WTC11 (cell line): ENCODE results near the gene TMEM38B. TPM values are rescaled to one million over a fixed set of nuclear protein-coding genes. Genes with fewer than 3 reads are reported as not detected.

ENCODE experiments used
- ATAC-seq: fragments of 200-7000 bp; cut with Tn5 transposase; 2 replicates; pipeline ENCODE4 v1.10.0; 2021; ENCODE audit warnings: mild to moderate bottlenecking, moderate library complexity
- CTCF ChIA-PET: fragments of 300-600 bp; sonication (Branson Sonifier 250); formaldehyde crosslinking; loops from one replicate; lab custom pipeline; 2021; ENCODE audit warnings: antibody characterized with exemption; lab: Charles Lee
- POLR2A ChIA-PET: fragments of 350-600 bp; sonication (Branson Sonifier 250); formaldehyde crosslinking; loops from one replicate; lab custom pipeline; 2021; ENCODE audit warnings: antibody characterized with exemption; lab: Charles Lee
- DNase-seq: peaks from one replicate; pipeline ENCODE4 v3.0.0; 2021; ENCODE audit warnings: low spot score
- H3K27ac Mint-ChIP-seq: 2 replicates; pipeline ENCODE4 v1.8.0; 2021; ENCODE audit warnings: mixed read lengths
- H3K27me3 Mint-ChIP-seq: 2 replicates; pipeline ENCODE4 v1.8.0; 2021; ENCODE audit warnings: low read depth, mild to moderate bottlenecking, moderate library complexity, mixed read lengths
- H3K36me3 Mint-ChIP-seq: 2 replicates; pipeline ENCODE4 v1.8.0; 2021; ENCODE audit warnings: mixed read lengths
- H3K4me1 Mint-ChIP-seq: 2 replicates; pipeline ENCODE4 v1.8.0; 2022; ENCODE audit warnings: mixed read lengths
- H3K4me3 Mint-ChIP-seq: 2 replicates; pipeline ENCODE4 v1.8.0; 2021; ENCODE audit warnings: mild to moderate bottlenecking, moderate library complexity, mixed read lengths
- H3K9me3 Mint-ChIP-seq: 2 replicates; pipeline ENCODE4 v1.8.0; 2021; ENCODE audit warnings: mixed read lengths
- CREB1 ChIP-seq: sonication (generic); formaldehyde crosslinking; IDR thresholded peaks from 2 replicates; pipeline ENCODE4 v1.8.0; 2023; ENCODE audit warnings: mild to moderate bottlenecking, missing genetic modification reagents
- CREM ChIP-seq: sonication (generic); formaldehyde crosslinking; IDR thresholded peaks from 2 replicates; pipeline ENCODE4 v1.8.1; 2022; ENCODE audit warnings: mild to moderate bottlenecking, missing genetic modification reagents, moderate library complexity
- ETV6 ChIP-seq: sonication (generic); formaldehyde crosslinking; IDR thresholded peaks from 2 replicates; pipeline ENCODE4 v1.8.1; 2022; ENCODE audit warnings: mild to moderate bottlenecking, missing genetic modification reagents
- FOXJ3 ChIP-seq: sonication (generic); formaldehyde crosslinking; IDR thresholded peaks from 2 replicates; pipeline ENCODE4 v1.9.0; 2021; ENCODE audit warnings: missing genetic modification reagents, mild to moderate bottlenecking, borderline replicate concordance
- FOXP1 ChIP-seq: sonication (generic); formaldehyde crosslinking; IDR thresholded peaks from 2 replicates; pipeline ENCODE4 v1.8.0; 2022; ENCODE audit warnings: missing genetic modification reagents, mild to moderate bottlenecking, moderate library complexity, borderline replicate concordance
- GTF2I ChIP-seq: fragments of 250-450 bp; sonication (Bioruptor Pico); conservative IDR thresholded peaks from 2 replicates; pipeline ENCODE4 v1.4.0; 2021; ENCODE audit warnings: mild to moderate bottlenecking
- HMGXB4 ChIP-seq: sonication (generic); formaldehyde crosslinking; IDR thresholded peaks from 2 replicates; pipeline ENCODE4 v1.8.1; 2023; ENCODE audit warnings: mild to moderate bottlenecking, moderate library complexity, missing genetic modification reagents
- IRF2 ChIP-seq: sonication (generic); formaldehyde crosslinking; IDR thresholded peaks from 2 replicates; pipeline ENCODE4 v1.8.0; 2022; ENCODE audit warnings: low read depth, missing genetic modification reagents, borderline replicate concordance
- JAZF1 ChIP-seq: fragments of 250-450 bp; sonication (Bioruptor Pico); IDR thresholded peaks from 2 replicates; pipeline ENCODE4 v1.9.0; 2021; ENCODE audit warnings: moderate library complexity, mild to moderate bottlenecking, inconsistent platforms
- JUN ChIP-seq: sonication (generic); formaldehyde crosslinking; IDR thresholded peaks from 2 replicates; pipeline ENCODE4 v1.8.0; 2023; ENCODE audit warnings: mild to moderate bottlenecking, missing genetic modification reagents
- MAX ChIP-seq: sonication (generic); formaldehyde crosslinking; IDR thresholded peaks from 2 replicates; pipeline ENCODE4 v1.8.0; 2022; ENCODE audit warnings: mild to moderate bottlenecking, missing genetic modification reagents
- MYBL2 ChIP-seq: sonication (generic); formaldehyde crosslinking; IDR thresholded peaks from 2 replicates; pipeline ENCODE4 v1.8.1; 2023; ENCODE audit warnings: mild to moderate bottlenecking, moderate library complexity, missing genetic modification reagents
- NFYB ChIP-seq: sonication (generic); formaldehyde crosslinking; conservative IDR thresholded peaks from 2 replicates; pipeline ENCODE4 v1.8.0; 2022; ENCODE audit warnings: low read depth, missing genetic modification reagents
- NR1H2 ChIP-seq: sonication (generic); formaldehyde crosslinking; IDR thresholded peaks from 2 replicates; pipeline ENCODE4 v1.9.0; 2021; ENCODE audit warnings: mild to moderate bottlenecking, moderate library complexity, missing genetic modification reagents
- RELA ChIP-seq: sonication (generic); formaldehyde crosslinking; IDR thresholded peaks from 2 replicates; pipeline ENCODE4 v1.8.1; 2022; ENCODE audit warnings: missing genetic modification reagents, mild to moderate bottlenecking, borderline replicate concordance
- RORB ChIP-seq: fragments of 250-450 bp; sonication (Bioruptor Pico); IDR thresholded peaks from 2 replicates; pipeline ENCODE4 v1.9.0; 2021; ENCODE audit warnings: mild to moderate bottlenecking
- SMAD3 ChIP-seq: sonication (generic); formaldehyde crosslinking; IDR thresholded peaks from 2 replicates; pipeline ENCODE4 v1.8.0; 2022; ENCODE audit warnings: missing genetic modification reagents, mild to moderate bottlenecking, borderline replicate concordance
- USF1 ChIP-seq: sonication (generic); formaldehyde crosslinking; IDR thresholded peaks from 2 replicates; pipeline ENCODE4 v1.8.0; 2022; ENCODE audit warnings: mild to moderate bottlenecking, missing genetic modification reagents
- ZNF219 ChIP-seq: sonication (generic); formaldehyde crosslinking; IDR thresholded peaks from 2 replicates; pipeline ENCODE4 v1.8.0; 2023; ENCODE audit warnings: missing genetic modification reagents, mild to moderate bottlenecking, borderline replicate concordance
- ZNF281 ChIP-seq: sonication (generic); formaldehyde crosslinking; IDR thresholded peaks from 2 replicates; pipeline ENCODE4 v1.8.0; 2023; ENCODE audit warnings: mild to moderate bottlenecking, missing genetic modification reagents
- ZNF671 ChIP-seq: fragments of 250-450 bp; sonication (Bioruptor Pico); IDR thresholded peaks from 2 replicates; pipeline ENCODE4 v1.8.0; 2021; ENCODE audit warnings: mild to moderate bottlenecking
- ZSCAN18 ChIP-seq: fragments of 250-450 bp; sonication (Bioruptor Pico); IDR thresholded peaks from 2 replicates; pipeline ENCODE4 v2.1.2; 2022; ENCODE audit warnings: mild to moderate bottlenecking, moderate library complexity
- total RNA-seq: library from RNA; stranded (reverse); gene quantifications from 3 replicates; pipeline ENCODE4 v1.2.3, GENCODE V29; 2021
- TF ChIP-seq, protein P1 (sequence below): sonication (generic); formaldehyde crosslinking; IDR thresholded peaks from 2 replicates; pipeline ENCODE4 v1.8.1; 2022; ENCODE audit warnings: low read depth, mild to moderate bottlenecking, moderate library complexity, missing genetic modification reagents, borderline replicate concordance
- TF ChIP-seq, protein P2 (sequence below): sonication (generic); formaldehyde crosslinking; conservative IDR thresholded peaks from 2 replicates; pipeline ENCODE4 v1.8.1; 2023; ENCODE audit warnings: mild to moderate bottlenecking, low read depth, missing genetic modification reagents, moderate library complexity

Gene TMEM38B
- total RNA-seq, 1 experiment from 2014 or later, result 15.7 TPM

- peaks cover 16% of the 10 kb centered on the region for H3K4me1 Mint-ChIP-seq
- no peak overlapping the region for H3K4me3 Mint-ChIP-seq
- no peak overlapping the region for H3K27ac Mint-ChIP-seq
- no peak for TF ChIP-seq SMAD3 (CRISPR knock-in tag)
- TF ChIP-seq FOXP1 (CRISPR knock-in tag), result no peak
- TF ChIP-seq GTF2I, result no peak
- TF ChIP-seq MAX (CRISPR knock-in tag), result no peak
- TF ChIP-seq JUN (CRISPR knock-in tag), result no peak
- no peak for TF ChIP-seq RORB (CRISPR knock-in tag)
- TF ChIP-seq, protein P1, sequence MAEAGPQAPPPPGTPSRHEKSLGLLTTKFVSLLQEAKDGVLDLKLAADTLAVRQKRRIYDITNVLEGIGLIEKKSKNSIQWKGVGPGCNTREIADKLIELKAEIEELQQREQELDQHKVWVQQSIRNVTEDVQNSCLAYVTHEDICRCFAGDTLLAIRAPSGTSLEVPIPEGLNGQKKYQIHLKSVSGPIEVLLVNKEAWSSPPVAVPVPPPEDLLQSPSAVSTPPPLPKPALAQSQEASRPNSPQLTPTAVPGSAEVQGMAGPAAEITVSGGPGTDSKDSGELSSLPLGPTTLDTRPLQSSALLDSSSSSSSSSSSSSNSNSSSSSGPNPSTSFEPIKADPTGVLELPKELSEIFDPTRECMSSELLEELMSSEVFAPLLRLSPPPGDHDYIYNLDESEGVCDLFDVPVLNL (CRISPR knock-in tag), result no peak
- no peak for TF ChIP-seq CREM
- TF ChIP-seq ZNF281, result no peak
- TF ChIP-seq RELA (CRISPR knock-in tag), result no peak
- TF ChIP-seq ETV6 (CRISPR knock-in tag), result no peak
- no peak for TF ChIP-seq FOXJ3 (CRISPR knock-in tag)
- H3K36me3 Mint-ChIP-seq, result no peaks in the 10 kb centered on the region
- peaks cover 40% of the 10 kb centered on the region for H3K27me3 Mint-ChIP-seq
- no peak for DNase-seq
- CTCF ChIA-PET, result no interaction called here
- H3K9me3 Mint-ChIP-seq, result no peaks in the 10 kb centered on the region
- no peak for ATAC-seq
- POLR2A ChIA-PET, result no interaction called here
These were observed 2.0 kb downstream of the TMEM38B start for GRCh38 chr9:105696219-105696793.

DNA sequence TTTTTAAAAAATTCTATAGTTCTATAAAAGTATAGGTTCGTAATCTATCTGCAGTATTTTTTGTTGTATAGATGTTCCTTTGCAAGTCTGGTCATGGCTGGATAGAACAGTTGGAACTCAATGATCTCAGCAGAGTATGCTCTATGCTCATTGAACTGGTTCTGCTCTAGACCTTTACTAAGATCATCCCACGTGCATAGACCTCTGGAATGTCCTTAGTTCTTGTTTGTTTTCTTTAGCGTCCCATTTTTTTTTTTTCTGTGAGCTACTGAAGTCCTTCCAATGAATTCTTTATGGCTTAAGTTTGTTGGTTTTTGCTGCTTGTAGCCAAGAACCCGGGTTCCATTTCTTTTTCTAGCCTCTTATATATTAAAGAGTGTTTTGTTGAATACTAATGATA lies 3.5 kb downstream of the TMEM38B start:
- no peak for ATAC-seq
- H3K9me3 Mint-ChIP-seq, result no peaks in the 10 kb centered on the region
- CTCF ChIA-PET, result interaction anchor here (0.6 kb wide), 1 partner anchor 184 kb away, joined by 3 read pairs; no protein-coding TSS in a partner anchor
- no peak overlapping the region for H3K27ac Mint-ChIP-seq
- H3K27me3 Mint-ChIP-seq, result peaks cover 27% of the 10 kb centered on the region
- no peaks in the 10 kb centered on the region for H3K36me3 Mint-ChIP-seq
- DNase-seq, result no peak
- POLR2A ChIA-PET, result no interaction called here
- peaks cover 16% of the 10 kb centered on the region for H3K4me1 Mint-ChIP-seq
- no peak overlapping the region for H3K4me3 Mint-ChIP-seq
- TF ChIP-seq NFYB (CRISPR knock-in tag) (no peak), ZSCAN18 (CRISPR knock-in tag) (no peak), HMGXB4 (CRISPR knock-in tag) (no peak), IRF2 (no peak), USF1 (CRISPR knock-in tag) (no peak), ZNF219 (CRISPR knock-in tag) (no peak), CREB1 (CRISPR knock-in tag) (no peak), MYBL2 (no peak), ZNF671 (CRISPR knock-in tag) (no peak), NR1H2 (CRISPR knock-in tag) (no peak), JAZF1 (CRISPR knock-in tag) (no peak)
- TF ChIP-seq, protein P2, sequence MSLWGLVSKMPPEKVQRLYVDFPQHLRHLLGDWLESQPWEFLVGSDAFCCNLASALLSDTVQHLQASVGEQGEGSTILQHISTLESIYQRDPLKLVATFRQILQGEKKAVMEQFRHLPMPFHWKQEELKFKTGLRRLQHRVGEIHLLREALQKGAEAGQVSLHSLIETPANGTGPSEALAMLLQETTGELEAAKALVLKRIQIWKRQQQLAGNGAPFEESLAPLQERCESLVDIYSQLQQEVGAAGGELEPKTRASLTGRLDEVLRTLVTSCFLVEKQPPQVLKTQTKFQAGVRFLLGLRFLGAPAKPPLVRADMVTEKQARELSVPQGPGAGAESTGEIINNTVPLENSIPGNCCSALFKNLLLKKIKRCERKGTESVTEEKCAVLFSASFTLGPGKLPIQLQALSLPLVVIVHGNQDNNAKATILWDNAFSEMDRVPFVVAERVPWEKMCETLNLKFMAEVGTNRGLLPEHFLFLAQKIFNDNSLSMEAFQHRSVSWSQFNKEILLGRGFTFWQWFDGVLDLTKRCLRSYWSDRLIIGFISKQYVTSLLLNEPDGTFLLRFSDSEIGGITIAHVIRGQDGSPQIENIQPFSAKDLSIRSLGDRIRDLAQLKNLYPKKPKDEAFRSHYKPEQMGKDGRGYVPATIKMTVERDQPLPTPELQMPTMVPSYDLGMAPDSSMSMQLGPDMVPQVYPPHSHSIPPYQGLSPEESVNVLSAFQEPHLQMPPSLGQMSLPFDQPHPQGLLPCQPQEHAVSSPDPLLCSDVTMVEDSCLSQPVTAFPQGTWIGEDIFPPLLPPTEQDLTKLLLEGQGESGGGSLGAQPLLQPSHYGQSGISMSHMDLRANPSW (CRISPR knock-in tag), result no peak
- TF ChIP-seq, protein P1 (CRISPR knock-in tag), result no peak
